Kasumi-1 (cell line): ENCODE measurements around the gene TMOD1.

Experiments used
- DNase-seq, 2 experiments: peaks; one replicate each; lab custom pipeline; 2025; lab: John Stamatoyannopoulos, UW

The TMOD1 gene

DNA sequence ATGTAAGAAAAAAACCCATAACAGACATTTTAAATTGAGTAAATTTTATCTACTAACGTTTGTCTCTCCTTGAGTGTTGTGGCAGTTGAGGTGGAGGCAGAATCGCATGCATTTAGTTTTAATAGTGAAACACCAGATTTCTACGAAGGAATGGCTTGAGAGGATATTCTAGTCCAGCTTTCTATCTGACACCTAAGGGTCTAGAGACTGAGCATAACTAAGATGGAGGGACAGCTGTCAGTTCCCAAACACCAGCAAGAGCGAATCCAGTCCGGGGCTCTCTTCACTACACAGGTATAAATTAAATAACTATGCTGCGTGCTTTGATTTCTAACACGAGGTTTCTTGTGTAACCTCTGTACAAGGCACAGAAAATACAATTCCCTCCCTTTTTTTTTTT lies 133.6 kb downstream of the TMOD1 start:
- DNase-seq: no peak

DNA sequence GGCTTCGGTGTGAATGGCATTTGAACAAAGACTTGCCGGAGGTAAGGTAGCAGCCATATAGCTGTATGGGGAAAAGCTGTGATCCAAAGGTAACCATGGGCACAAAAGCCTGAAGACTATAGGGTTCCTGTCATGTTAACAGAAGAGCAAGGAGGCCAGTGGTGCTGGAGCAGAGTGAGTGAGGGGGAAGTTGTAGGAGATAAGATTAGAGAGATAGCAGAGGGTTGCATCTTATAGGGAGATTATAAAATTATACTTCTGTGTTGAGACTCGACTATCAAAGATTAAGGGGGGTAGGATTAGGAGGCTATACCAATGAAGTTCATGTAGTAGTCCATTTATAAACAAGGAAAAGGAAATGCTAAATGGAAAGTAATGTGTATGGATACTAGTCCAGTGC lies 135.4 kb downstream of the TMOD1 start:
- DNase-seq: peak; percentile 7 to 29

DNA sequence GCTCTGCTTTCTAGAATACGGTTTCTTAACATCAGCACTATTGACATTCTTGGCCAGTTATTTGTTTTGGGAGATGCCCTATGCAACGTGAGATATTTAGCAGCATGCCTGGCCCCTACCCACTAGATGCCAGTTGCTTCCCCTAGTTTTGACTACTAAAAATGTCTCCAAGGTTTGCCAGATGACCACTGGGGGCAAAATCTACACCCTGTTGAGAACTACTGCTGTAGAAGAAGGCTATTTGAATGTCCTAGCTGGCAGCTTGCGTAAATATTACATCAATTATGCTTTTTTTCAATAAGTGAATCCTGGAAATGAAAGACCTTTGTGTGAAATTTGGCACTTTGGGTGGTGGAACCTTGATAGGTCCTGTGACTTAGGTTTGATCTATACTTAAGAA lies 137.2 kb downstream of the TMOD1 start:
- peak in 1 of 2 experiments; percentile 15 for DNase-seq

DNA sequence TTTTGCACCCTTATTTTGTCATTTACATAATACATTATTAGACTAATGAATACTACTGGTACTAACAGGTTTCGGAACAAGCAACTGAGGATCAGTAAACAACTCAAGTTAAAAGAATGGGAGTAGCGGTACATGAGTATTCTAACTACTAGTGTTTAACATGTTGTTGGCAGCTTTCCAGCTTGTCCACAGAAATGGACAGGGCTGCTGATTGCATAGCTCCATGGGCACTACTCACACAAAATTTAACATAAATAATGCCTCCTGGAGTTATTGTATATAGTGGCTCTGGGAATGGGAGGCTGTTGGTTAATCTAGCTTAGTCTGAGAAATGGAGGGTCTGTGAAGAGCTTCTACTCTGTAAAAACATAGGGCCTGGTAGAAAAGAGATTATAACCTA lies 138.9 kb downstream of the TMOD1 start:
- no peak for DNase-seq

DNA sequence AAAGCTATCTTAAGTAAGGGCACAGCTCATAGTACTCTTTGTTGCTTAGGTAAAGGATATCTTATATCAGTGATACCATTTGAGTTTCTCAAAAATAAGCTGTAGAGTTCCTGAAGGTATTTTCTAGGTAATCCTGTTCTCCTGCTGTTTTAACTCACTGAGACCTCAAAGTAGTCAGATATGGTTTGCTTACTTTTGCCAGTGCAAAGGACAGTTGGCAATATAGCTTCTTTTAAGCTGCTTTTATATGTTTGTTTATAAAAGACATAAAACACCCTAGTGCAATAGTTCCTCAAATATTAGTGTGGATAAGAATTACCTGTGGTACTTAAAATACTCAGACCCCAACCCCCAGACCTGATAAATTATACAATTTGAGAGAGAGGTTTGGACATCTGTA lies 144.3 kb downstream of the TMOD1 start:
- no peak for DNase-seq

DNA sequence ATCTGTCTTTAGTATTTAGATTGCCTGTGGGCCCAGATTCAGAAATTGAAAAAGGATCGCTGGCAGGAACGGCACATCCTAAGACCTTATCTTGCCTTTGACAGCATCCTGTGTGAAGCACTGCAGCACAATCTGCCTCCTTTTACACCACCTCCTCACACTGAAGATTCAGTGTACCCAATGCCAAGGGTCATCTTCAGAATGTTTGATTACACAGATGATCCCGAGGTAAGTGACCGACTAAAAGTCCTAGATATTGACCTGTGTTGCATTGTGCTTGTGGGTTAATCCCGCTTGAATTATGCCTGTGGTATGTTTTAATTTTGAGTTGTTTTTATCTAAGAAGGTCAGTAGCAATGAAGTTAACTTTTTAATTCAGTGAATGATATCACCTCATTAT lies 146.5 kb downstream of the TMOD1 start:
- no peak for DNase-seq
